Vagina (tissue), 2 donors: ENCODE results near the gene MCM5. TPM values are rescaled to one million over a fixed set of nuclear protein-coding genes. Genes with fewer than 3 reads are reported as not detected.

ENCODE experiments used
- DNase-seq, 2 donors: peaks; one replicate each; pipeline ENCODE4 v3.0.0-alpha.2; 2017; ENCODE audit errors: extremely low spot score in 2 of 2
- H3K27ac ChIP-seq: fragments of 200-600 bp; sonication (generic); one replicate; pipeline ENCODE4 v1.5.1; 2019
- H3K27me3 ChIP-seq: fragments of 200-600 bp; sonication (generic); one replicate; pipeline ENCODE4 v1.5.1; 2019
- H3K36me3 ChIP-seq, 2 donors: fragments of 200-600 bp; sonication (generic); one replicate each; pipeline ENCODE4 v1.5.1; 2017 to 2019
- H3K4me1 ChIP-seq: fragments of 200-600 bp; sonication (generic); one replicate; pipeline ENCODE4 v1.5.1; 2019
- H3K4me3 ChIP-seq, 2 donors: fragments of 200-600 bp; sonication (generic); 1 replicate in 1 of 2; 2 replicates in 1 of 2; pipeline ENCODE4 v1.5.1; 2016 to 2019
- H3K9me3 ChIP-seq: fragments of 200-600 bp; sonication (generic); one replicate; pipeline ENCODE4 v1.5.1; 2019
- POLR2A ChIP-seq, 2 donors: fragments of 450-650 bp; IDR thresholded peaks; one replicate each; pipeline ENCODE4 v1.6.1; 2017; ENCODE audit warnings: antibody characterized with exemption in 2 of 2, mild to moderate bottlenecking in 2 of 2, moderate library complexity in 2 of 2
- POLR2AphosphoS5 ChIP-seq, 2 donors: sonication (generic); formaldehyde crosslinking; IDR thresholded peaks; one replicate each; pipeline ENCODE4 v1.9.0; 2017; ENCODE audit warnings: antibody characterized with exemption in 2 of 2, mild to moderate bottlenecking in 2 of 2, low read depth in 1 of 2; ENCODE audit not compliant: insufficient read depth in 1 of 2
- intact Hi-C: fragments of 100-400 bp; cut with DNase I; formaldehyde crosslinking; loops from one replicate; pipeline ENCODE4 v1.15.1; 2023
- total RNA-seq: library from RNA; depleted of rRNA; stranded (reverse); fragments of >200 nt; gene quantifications from one replicate; pipeline ENCODE4 v1.2.3, GENCODE V29; 2016
- TF ChIP-seq, protein P1 (sequence below), 3 experiments: fragments of 450-650 bp in 2 of 3; fragments of 200-600 bp in 1 of 3; sonication (generic) in 1 of 3; IDR thresholded peaks; one replicate each; pipeline ENCODE4 v1.5.1; 2017 to 2019; ENCODE audit warnings: antibody characterized with exemption in 3 of 3, mild to moderate bottlenecking in 2 of 3, moderate library complexity in 2 of 3

The MCM5 gene
- total RNA-seq, 1 donor from 2014 or later = 17.9 TPM

DNA sequence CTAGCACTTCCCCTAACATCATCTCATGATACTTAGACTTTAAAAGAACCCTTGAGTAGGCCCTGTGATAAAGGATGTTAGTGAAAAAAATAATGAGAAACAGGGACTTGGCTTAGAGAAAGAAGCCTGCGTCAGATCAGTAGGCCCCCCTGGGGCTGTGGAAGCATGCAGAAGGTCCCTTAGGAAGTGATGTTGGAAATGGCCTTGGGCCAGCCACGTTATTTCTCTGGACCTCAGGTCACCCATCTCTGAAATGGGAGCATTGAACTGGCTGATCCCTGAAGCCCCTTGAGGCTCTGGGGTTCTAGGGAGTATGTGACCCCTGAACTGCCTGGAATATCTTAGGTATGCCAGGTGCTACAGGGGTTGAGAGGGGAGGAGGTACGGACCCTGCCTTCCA lies 40.2 kb downstream of the MCM5 start:
- H3K36me3 ChIP-seq = no peaks in the 10 kb centered on the region
- no peaks in the 10 kb centered on the region for H3K27me3 ChIP-seq
- H3K9me3 ChIP-seq = no peaks in the 10 kb centered on the region
- no peak overlapping the region for H3K4me3 ChIP-seq
- H3K27ac ChIP-seq = no peak overlapping the region
- DNase-seq = no peak
- TF ChIP-seq, protein P1, sequence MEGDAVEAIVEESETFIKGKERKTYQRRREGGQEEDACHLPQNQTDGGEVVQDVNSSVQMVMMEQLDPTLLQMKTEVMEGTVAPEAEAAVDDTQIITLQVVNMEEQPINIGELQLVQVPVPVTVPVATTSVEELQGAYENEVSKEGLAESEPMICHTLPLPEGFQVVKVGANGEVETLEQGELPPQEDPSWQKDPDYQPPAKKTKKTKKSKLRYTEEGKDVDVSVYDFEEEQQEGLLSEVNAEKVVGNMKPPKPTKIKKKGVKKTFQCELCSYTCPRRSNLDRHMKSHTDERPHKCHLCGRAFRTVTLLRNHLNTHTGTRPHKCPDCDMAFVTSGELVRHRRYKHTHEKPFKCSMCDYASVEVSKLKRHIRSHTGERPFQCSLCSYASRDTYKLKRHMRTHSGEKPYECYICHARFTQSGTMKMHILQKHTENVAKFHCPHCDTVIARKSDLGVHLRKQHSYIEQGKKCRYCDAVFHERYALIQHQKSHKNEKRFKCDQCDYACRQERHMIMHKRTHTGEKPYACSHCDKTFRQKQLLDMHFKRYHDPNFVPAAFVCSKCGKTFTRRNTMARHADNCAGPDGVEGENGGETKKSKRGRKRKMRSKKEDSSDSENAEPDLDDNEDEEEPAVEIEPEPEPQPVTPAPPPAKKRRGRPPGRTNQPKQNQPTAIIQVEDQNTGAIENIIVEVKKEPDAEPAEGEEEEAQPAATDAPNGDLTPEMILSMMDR (IDR thresholded peaks at IDR 0.05) = no peak
- TF ChIP-seq POLR2A (IDR thresholded peaks at IDR 0.05) (no peak), POLR2AphosphoS5 (IDR thresholded peaks at IDR 0.05; ENCODE audit: insufficient read depth in 1 of 2, low read depth in 1 of 2) (no peak)
- H3K4me1 ChIP-seq = no peaks in the 10 kb centered on the region
- intact Hi-C loops = no loop called here

DNA sequence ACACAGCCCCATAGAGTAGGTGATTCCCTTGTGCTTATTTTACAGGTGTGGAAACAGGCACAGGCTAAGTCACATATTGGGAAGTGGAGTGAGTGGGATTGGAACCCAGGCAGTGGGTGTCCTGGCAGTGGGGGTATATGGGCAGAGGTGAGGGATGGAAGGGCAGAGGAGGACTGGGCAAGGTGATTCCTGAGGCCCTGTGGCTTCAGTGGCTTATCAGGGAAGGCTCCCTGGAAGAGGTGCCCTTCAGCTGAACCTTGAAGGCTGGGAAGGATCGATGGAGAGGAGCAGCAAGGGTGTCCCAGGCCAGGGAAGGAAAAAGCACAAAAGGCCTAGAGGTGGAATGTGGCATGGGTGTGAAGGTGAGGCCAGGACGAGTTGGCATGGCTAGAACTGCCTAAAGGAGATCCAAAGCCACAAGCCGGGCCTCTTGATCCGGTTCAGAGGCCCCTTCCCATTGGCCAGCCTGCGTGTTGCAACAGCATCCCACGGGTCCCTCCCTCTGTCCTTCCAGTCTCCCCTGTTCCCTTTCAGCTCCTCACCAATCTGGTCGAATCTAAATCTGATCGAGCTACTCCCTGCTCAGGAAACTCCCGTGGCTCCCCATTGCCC lies 41.7 kb downstream of the MCM5 start:
- Histone ChIP-seq H3K27me3 (no peaks in the 10 kb centered on the region), H3K36me3 (no peaks in the 10 kb centered on the region), H3K9me3 (no peaks in the 10 kb centered on the region), H3K27ac (no peak overlapping the region), H3K4me3 (no peak overlapping the region), H3K4me1 (peaks cover under 1% of the 10 kb centered on the region)
- TF ChIP-seq POLR2AphosphoS5 (IDR thresholded peaks at IDR 0.05; ENCODE audit: insufficient read depth in 1 of 2, low read depth in 1 of 2) (no peak), POLR2A (IDR thresholded peaks at IDR 0.05) (no peak)
- TF ChIP-seq, protein P1 (IDR thresholded peaks at IDR 0.05) = no peak
- DNase-seq = no peak
- intact Hi-C loops = no loop called here

DNA sequence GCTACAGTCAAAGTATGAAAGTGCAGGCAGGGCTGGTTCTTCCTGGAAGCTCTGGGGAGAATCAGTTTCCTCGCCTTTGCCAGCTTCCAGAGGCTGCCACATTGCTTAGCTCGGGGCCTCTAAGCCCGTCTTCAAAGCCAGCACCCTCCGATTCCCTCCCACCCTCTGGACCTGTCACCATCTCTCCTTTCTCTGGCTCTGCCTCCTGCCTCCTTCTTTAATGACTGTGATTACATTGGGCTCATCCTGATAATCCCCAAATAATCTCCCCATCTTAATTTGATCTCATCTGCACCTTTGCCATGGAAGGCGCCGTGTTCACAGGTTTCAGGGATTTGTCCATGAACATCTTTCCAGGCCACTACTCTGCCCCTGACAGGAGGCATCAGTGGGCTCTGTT lies 42.5 kb downstream of the MCM5 start:
- H3K4me1 ChIP-seq = peaks cover 7% of the 10 kb centered on the region
- TF ChIP-seq POLR2A (IDR thresholded peaks at IDR 0.05) (no peak), POLR2AphosphoS5 (IDR thresholded peaks at IDR 0.05; ENCODE audit: insufficient read depth in 1 of 2, low read depth in 1 of 2) (no peak)
- TF ChIP-seq, protein P1 (IDR thresholded peaks at IDR 0.05) = no peak
- H3K9me3 ChIP-seq = no peaks in the 10 kb centered on the region
- no peak for DNase-seq
- intact Hi-C loops = no loop called here
- no peaks in the 10 kb centered on the region for H3K27me3 ChIP-seq
- H3K4me3 ChIP-seq = no peak overlapping the region
- H3K27ac ChIP-seq = no peak overlapping the region
- H3K36me3 ChIP-seq = no peaks in the 10 kb centered on the region

DNA sequence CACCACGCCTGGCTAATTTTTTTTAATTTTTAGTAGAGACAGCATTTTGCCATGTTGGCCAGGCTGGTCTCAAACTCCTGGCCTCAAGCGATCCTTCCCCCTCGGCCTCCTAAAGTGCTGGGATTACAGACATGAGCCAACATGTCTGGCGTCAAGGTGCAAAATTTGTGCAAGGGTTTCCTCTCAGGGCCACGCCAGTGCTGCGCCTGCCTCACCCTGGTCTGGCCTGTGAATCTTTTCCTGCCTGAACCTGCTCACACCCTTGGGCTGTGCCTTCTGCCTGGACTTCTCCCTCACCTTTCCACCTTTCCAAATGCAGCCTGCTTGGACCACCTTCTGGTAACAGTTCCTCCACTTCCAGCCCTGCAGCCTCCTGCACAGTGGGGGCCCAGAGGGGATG lies 43.4 kb downstream of the MCM5 start:
- intact Hi-C loops = no loop called here
- Histone ChIP-seq H3K9me3 (no peaks in the 10 kb centered on the region), H3K27me3 (no peaks in the 10 kb centered on the region), H3K4me3 (no peak overlapping the region), H3K4me1 (peaks cover 7% of the 10 kb centered on the region), H3K36me3 (no peaks in the 10 kb centered on the region), H3K27ac (no peak overlapping the region)
- no peak for DNase-seq
- TF ChIP-seq POLR2A (IDR thresholded peaks at IDR 0.05) (no peak), POLR2AphosphoS5 (IDR thresholded peaks at IDR 0.05; ENCODE audit: insufficient read depth in 1 of 2, low read depth in 1 of 2) (no peak)
- TF ChIP-seq, protein P1 (IDR thresholded peaks at IDR 0.05) = no peak

DNA sequence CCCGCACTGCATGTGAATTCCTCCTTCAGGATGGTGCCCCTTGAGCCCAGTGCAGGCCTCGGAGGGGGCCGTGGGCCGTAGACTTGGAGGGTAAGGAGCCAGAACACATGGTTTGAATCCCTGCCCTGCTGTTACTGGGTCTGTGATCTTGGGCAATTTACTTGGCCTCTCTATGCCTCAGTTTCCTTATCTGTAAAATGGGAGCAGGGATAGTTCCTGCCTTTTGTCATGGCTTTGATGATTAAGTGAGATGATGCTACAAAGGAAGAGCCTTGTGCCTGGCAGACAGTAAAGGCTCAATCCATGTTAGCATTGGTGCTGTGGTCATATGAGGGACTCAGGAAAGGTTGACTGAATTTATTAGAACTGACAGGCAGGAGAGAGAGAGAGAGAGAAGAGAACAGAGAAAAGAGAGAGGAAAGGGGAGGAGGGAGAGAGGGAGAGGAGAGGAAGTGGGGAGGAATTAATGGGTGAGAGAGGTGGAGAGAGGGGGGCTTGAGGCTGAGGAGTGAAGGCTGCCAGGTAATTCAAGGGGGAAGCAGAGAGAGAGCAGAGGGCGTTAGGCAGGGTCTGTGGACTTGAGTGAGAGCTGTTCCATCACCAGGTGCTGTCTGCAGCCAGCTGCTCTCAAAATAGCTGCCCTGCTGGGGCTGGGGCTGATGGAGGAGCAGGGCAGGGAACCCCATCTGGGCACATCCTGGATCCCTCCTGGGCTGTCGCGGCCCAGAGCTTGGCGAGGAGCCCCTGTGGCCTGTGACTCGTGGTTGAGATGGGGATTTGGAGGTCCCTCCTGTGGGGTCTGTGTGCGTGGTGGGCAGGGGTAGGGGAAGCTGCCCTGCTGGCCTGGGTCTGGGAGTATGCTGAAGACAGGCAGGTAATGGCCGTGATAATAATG lies 44.1 kb downstream of the MCM5 start:
- no peak for DNase-seq
- Histone ChIP-seq H3K27ac (no peak overlapping the region), H3K4me1 (peaks cover 7% of the 10 kb centered on the region), H3K36me3 (no peaks in the 10 kb centered on the region), H3K27me3 (no peaks in the 10 kb centered on the region), H3K4me3 (no peak overlapping the region), H3K9me3 (no peaks in the 10 kb centered on the region)
- TF ChIP-seq POLR2A (IDR thresholded peaks at IDR 0.05) (no peak), POLR2AphosphoS5 (IDR thresholded peaks at IDR 0.05; ENCODE audit: insufficient read depth in 1 of 2, low read depth in 1 of 2) (no peak)
- TF ChIP-seq, protein P1 (IDR thresholded peaks at IDR 0.05) = no peak
- intact Hi-C loops = no loop called here
